Epidermal melanocyte (primary cell): Measurements from ENCODE around the gene MUL1.
"Not testable (repeated sequence)": the region's sequence is repeated elsewhere in the genome, so short reads cannot be mapped to it uniquely, and the experiment has no call there.

ENCODE experiments used
- DNase-seq: peaks from one replicate; pipeline ENCODE4 v3.0.0; 2011; ENCODE audit warnings: low spot score; ENCODE audit not compliant: insufficient read length

MUL1 gene

GRCh38 chr1:20519609-20520262 is 11.8 kb upstream of the MUL1 start:
- not testable (repeated sequence) for DNase-seq

GRCh38 chr1:20511518-20512428 is 3.8 kb upstream of the MUL1 start:
- no peak for DNase-seq

GRCh38 chr1:20508411-20508771 is 440 bp upstream of the MUL1 start:
- DNase-seq, result no peak

- no peak for DNase-seq
Observed at GRCh38 chr1:20507248-20507563, 745 bp downstream of the MUL1 start.

- no peak for DNase-seq
Observed at GRCh38 chr1:20505488-20505887, 2.5 kb downstream of the MUL1 start.

GRCh38 chr1:20500716-20501115 is 7.2 kb downstream of the MUL1 start:
- no peak for DNase-seq

- no peak for DNase-seq
Observed at GRCh38 chr1:20499718-20500117, 8.2 kb downstream of the MUL1 start.

GRCh38 chr1:20499105-20499504 is 8.8 kb downstream of the MUL1 start:
- DNase-seq, result no peak

GRCh38 chr1:20498116-20498515 is 9.8 kb downstream of the MUL1 start:
- no peak for DNase-seq

GRCh38 chr1:20497506-20497905 is 10.4 kb downstream of the MUL1 start:
- DNase-seq, result no peak

- not testable (repeated sequence) for DNase-seq
Observed at GRCh38 chr1:20496725-20497383, 11.1 kb downstream of the MUL1 start.

GRCh38 chr1:20496241-20496661 is 11.7 kb downstream of the MUL1 start:
- DNase-seq, result no peak

- no peak for DNase-seq
Observed at GRCh38 chr1:20495661-20496060, 12.3 kb downstream of the MUL1 start.

- DNase-seq, result no peak
Observed at GRCh38 chr1:20494609-20495311, 13.2 kb downstream of the MUL1 start.

GRCh38 chr1:20493839-20494608 is 13.9 kb downstream of the MUL1 start:
- DNase-seq, result peak; percentile 90

GRCh38 chr1:20493309-20493708 is 14.6 kb downstream of the MUL1 start:
- DNase-seq, result no peak

GRCh38 chr1:20492751-20493150 is 15.2 kb downstream of the MUL1 start:
- DNase-seq, result no peak

GRCh38 chr1:20491866-20492265 is 16.1 kb downstream of the MUL1 start:
- DNase-seq, result no peak

- DNase-seq, result no peak
Observed at GRCh38 chr1:20491178-20491577, 16.8 kb downstream of the MUL1 start.

- DNase-seq, result no peak
Observed at GRCh38 chr1:20487236-20487590, 20.7 kb downstream of the MUL1 start.
